Gastrocnemius medialis (tissue), 4 donors: Measurements from ENCODE around the gene PERCC1. TPM values are rescaled to one million over a fixed set of nuclear protein-coding genes. Genes with fewer than 3 reads are reported as not detected.
"Not testable (repeated sequence)": the region's sequence is repeated elsewhere in the genome, so short reads cannot be mapped to it uniquely, and the experiment has no call there.

Experiments
- ATAC-seq, 2 donors: fragments of 150-250 bp; one replicate each; pipeline ENCODE4 v1.9.1; 2016
- DNase-seq, 2 donors: peaks; one replicate each; pipeline ENCODE4 v3.0.0-alpha.2; 2019
- H3K27ac ChIP-seq, 4 donors: fragments of 200-600 bp; sonication (generic); 1 replicate in 1 of 4; 2 replicates in 3 of 4; pipeline ENCODE4 v1.5.1; 2016 to 2018; ENCODE audit warnings: mild to moderate bottlenecking in 2 of 4, moderate library complexity in 1 of 4
- H3K27me3 ChIP-seq, 3 donors: fragments of 200-600 bp; sonication (generic) in 2 of 3; 1 replicate in 1 of 3; 2 replicates in 2 of 3; pipeline versions ENCODE4 v1.5.1 to v1.6.0; 2016 to 2019; ENCODE audit warnings: mild to moderate bottlenecking in 1 of 3, moderate library complexity in 1 of 3
- H3K36me3 ChIP-seq, 2 donors: fragments of 200-600 bp; sonication (generic) in 1 of 2; one replicate each; pipeline ENCODE4 v1.5.1; 2017 to 2018
- H3K4me1 ChIP-seq, 2 donors: fragments of 200-600 bp; sonication (generic) in 1 of 2; one replicate each; pipeline ENCODE4 v1.5.1; 2016 to 2017; ENCODE audit warnings: mild to moderate bottlenecking in 2 of 2
- H3K4me3 ChIP-seq, 4 donors: fragments of 200-600 bp; sonication (generic) in 3 of 4; 1 replicate in 1 of 4; 2 replicates in 3 of 4; pipeline ENCODE4 v1.5.1; 2016 to 2019; ENCODE audit warnings: mild to moderate bottlenecking in 2 of 4
- H3K9me3 ChIP-seq, 3 donors: fragments of 200-600 bp; sonication (generic) in 2 of 3; 1 replicate in 1 of 3; 2 replicates in 2 of 3; pipeline ENCODE4 v1.5.1; 2016 to 2019
- POLR2A ChIP-seq, 2 donors: fragments of 450-650 bp; IDR thresholded peaks; one replicate each; pipeline ENCODE4 v1.6.1; 2017; ENCODE audit warnings: antibody characterized with exemption in 2 of 2, mild to moderate bottlenecking in 2 of 2, moderate library complexity in 2 of 2
- in situ Hi-C, 4 donors: fragments of 200-750 bp; cut with MboI; loops; one replicate each; pipeline versions ENCODE4 v1.15.0 to v1.8.0; 2017; ENCODE audit warnings: low sequenced_read_pairs in 4 of 4
- intact Hi-C: fragments of 100-400 bp; cut with DNase I; formaldehyde crosslinking; loops from one replicate; pipeline ENCODE4 v1.15.1; 2023; ENCODE audit warnings: low total_unique reads
- total RNA-seq, 4 donors: library from RNA; depleted of rRNA; stranded (reverse); fragments of >200 nt; gene quantifications; one replicate each; pipeline versions ENCODE4 v1.1.0 to v1.2.3, GENCODE V29; 2016
- TF ChIP-seq, protein P1 (sequence below), 5 experiments: fragments of 450-650 bp in 3 of 5; fragments of 200-600 bp in 2 of 5; sonication (generic) in 2 of 5; IDR thresholded peaks in 4 of 5; conservative IDR thresholded peaks in 1 of 5; 1 replicate in 4 of 5; 2 replicates in 1 of 5; pipeline ENCODE4 v1.5.1; 2016 to 2019; ENCODE audit warnings: antibody characterized with exemption in 5 of 5, mild to moderate bottlenecking in 3 of 5, moderate library complexity in 3 of 5

PERCC1 gene
- total RNA-seq, 4 donors from 2014 or later: not detected

GRCh38 chr16:1465567-1465915 lies 34.7 kb downstream of the PERCC1 start:
- intact Hi-C loops: no loop called here
- DNase-seq (no peak), ATAC-seq (no peak)
- H3K27ac ChIP-seq: no peak overlapping the region
- no peaks in the 10 kb centered on the region for H3K9me3 ChIP-seq
- no peaks in the 10 kb centered on the region for H3K4me1 ChIP-seq
- TF ChIP-seq, protein P1, sequence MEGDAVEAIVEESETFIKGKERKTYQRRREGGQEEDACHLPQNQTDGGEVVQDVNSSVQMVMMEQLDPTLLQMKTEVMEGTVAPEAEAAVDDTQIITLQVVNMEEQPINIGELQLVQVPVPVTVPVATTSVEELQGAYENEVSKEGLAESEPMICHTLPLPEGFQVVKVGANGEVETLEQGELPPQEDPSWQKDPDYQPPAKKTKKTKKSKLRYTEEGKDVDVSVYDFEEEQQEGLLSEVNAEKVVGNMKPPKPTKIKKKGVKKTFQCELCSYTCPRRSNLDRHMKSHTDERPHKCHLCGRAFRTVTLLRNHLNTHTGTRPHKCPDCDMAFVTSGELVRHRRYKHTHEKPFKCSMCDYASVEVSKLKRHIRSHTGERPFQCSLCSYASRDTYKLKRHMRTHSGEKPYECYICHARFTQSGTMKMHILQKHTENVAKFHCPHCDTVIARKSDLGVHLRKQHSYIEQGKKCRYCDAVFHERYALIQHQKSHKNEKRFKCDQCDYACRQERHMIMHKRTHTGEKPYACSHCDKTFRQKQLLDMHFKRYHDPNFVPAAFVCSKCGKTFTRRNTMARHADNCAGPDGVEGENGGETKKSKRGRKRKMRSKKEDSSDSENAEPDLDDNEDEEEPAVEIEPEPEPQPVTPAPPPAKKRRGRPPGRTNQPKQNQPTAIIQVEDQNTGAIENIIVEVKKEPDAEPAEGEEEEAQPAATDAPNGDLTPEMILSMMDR (IDR thresholded peaks at IDR 0.05 in 4 of 5, conservative IDR thresholded peaks at IDR 0.05 in 1 of 5): no peak
- no peak for TF ChIP-seq POLR2A (IDR thresholded peaks at IDR 0.05)
- H3K27me3 ChIP-seq: no peaks in the 10 kb centered on the region
- H3K36me3 ChIP-seq: peaks cover 0 to 17% of the 10 kb centered on the region in 2 donors
- in situ Hi-C loops: no loop called here
- H3K4me3 ChIP-seq: no peak overlapping the region

GRCh38 chr16:1466054-1466453 lies 35.2 kb downstream of the PERCC1 start:
- no peaks in the 10 kb centered on the region for H3K4me1 ChIP-seq
- DNase-seq (no peak), ATAC-seq (no peak)
- TF ChIP-seq, protein P1 (IDR thresholded peaks at IDR 0.05 in 4 of 5, conservative IDR thresholded peaks at IDR 0.05 in 1 of 5): no peak
- TF ChIP-seq POLR2A (IDR thresholded peaks at IDR 0.05): no peak
- in situ Hi-C loops (no loop called here), intact Hi-C loops (no loop called here)
- H3K27me3 ChIP-seq: no peaks in the 10 kb centered on the region
- peaks cover 0 to 12% of the 10 kb centered on the region in 2 donors for H3K36me3 ChIP-seq
- no peaks in the 10 kb centered on the region for H3K9me3 ChIP-seq
- H3K27ac ChIP-seq: no peak overlapping the region
- H3K4me3 ChIP-seq: no peak overlapping the region

- no peak for TF ChIP-seq POLR2A (IDR thresholded peaks at IDR 0.05)
- TF ChIP-seq, protein P1 (IDR thresholded peaks at IDR 0.05 in 4 of 5, conservative IDR thresholded peaks at IDR 0.05 in 1 of 5): no peak
- ATAC-seq: no peak
- intact Hi-C loops: no loop called here
These were observed 36.2 kb downstream of the PERCC1 start for GRCh38 chr16:1466968-1467521.

GRCh38 chr16:1468426-1468810 lies 37.5 kb downstream of the PERCC1 start:
- no peak overlapping the region for H3K27ac ChIP-seq
- DNase-seq: no peak
- in situ Hi-C loops (no loop called here), intact Hi-C loops (no loop called here)
- TF ChIP-seq, protein P1 (IDR thresholded peaks at IDR 0.05 in 4 of 5, conservative IDR thresholded peaks at IDR 0.05 in 1 of 5): no peak
- TF ChIP-seq POLR2A (IDR thresholded peaks at IDR 0.05): no peak
- H3K4me3 ChIP-seq: no peak overlapping the region
- H3K27me3 ChIP-seq: no peaks in the 10 kb centered on the region
- peaks cover 6 to 11% of the 10 kb centered on the region in 2 donors for H3K4me1 ChIP-seq
- ATAC-seq: no peak
- peaks cover 0 to 5% of the 10 kb centered on the region in 2 donors for H3K36me3 ChIP-seq
- no peaks in the 10 kb centered on the region for H3K9me3 ChIP-seq

More at GRCh38 chr16:1466968-1467521, 36.2 kb downstream of the PERCC1 start:
- Histone ChIP-seq H3K27me3 (no peaks in the 10 kb centered on the region), H3K27ac (no peak overlapping the region), H3K4me3 (no peak overlapping the region), H3K36me3 (peaks cover 0 to 5% of the 10 kb centered on the region in 2 donors), H3K4me1 (no peaks in the 10 kb centered on the region), H3K9me3 (no peaks in the 10 kb centered on the region)
- no peak for DNase-seq
- in situ Hi-C loops: no loop called here

DNA sequence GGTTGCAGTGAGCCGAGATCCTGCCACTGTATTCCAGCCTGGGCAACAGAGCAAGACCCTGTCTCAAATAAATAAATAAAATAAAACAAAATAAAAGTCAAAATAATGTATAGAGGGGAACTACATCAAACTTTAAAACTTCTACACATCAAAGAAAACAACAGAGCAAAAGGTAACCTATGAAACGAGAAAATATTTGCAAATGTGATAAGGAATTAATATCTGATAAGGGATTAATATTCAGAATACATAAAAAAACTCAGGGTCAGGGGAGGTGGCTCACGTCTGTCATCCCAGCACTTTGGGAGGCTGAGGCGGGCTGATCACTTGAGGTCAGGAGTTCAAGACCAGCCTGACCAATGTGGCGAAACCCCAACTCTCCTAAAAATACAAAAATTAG lies 38.3 kb downstream of the PERCC1 start:
- H3K36me3 ChIP-seq, intact Hi-C loops, H3K9me3 ChIP-seq, ATAC-seq, DNase-seq, in situ Hi-C loops, H3K27me3 ChIP-seq, H3K4me3 ChIP-seq, H3K27ac ChIP-seq: not testable (repeated sequence)
- peaks cover 13 to 18% of the 10 kb centered on the region in 2 donors for H3K4me1 ChIP-seq
